ENCODE data around the gene PACS2. TPM values are rescaled to one million over a fixed set of nuclear protein-coding genes. Genes with fewer than 3 reads are reported as not detected.

Gene PACS2
- total RNA-seq, 1 experiment from 2014 or later = 57.7 TPM

- Mint-ChIP-seq H3K36me3 (ENCODE audit: insufficient read depth, unreplicated experiment) (peaks cover 33% of the 10 kb centered on the region), H3K9me3 (ENCODE audit: unreplicated experiment) (no peaks in the 10 kb centered on the region), H3K4me1 (ENCODE audit: insufficient read depth, unreplicated experiment) (peaks cover 14% of the 10 kb centered on the region), H3K27me3 (ENCODE audit: insufficient read depth, unreplicated experiment) (no peaks in the 10 kb centered on the region), H3K4me3 (ENCODE audit: unreplicated experiment) (peak overlapping the region; percentile 21), H3K27ac (ENCODE audit: low read depth, unreplicated experiment) (peak overlapping the region; percentile 59)
- CTCF ChIA-PET = interaction anchor here (0.7 to 2.0 kb wide), 4 partner anchors 8 to 59 kb away, joined by 3 to 7 read pairs (median 4); no protein-coding TSS in a partner anchor
- peak; percentile 92 for DNase-seq (ENCODE audit: unreplicated experiment)
- intact Hi-C loops (cut with micrococcal nuclease) = loop anchor here (2.0 kb wide), 1 partner anchor 50 kb away; no protein-coding TSS in a partner anchor
- TF ChIP-seq CTCF (IDR thresholded peaks at IDR 0.05; ENCODE audit: unreplicated experiment) = no peak
- POLR2A ChIA-PET = interaction anchor here (0.5 to 2.2 kb wide), 10 partner anchors 9 to 638 kb away, joined by 3 to 8 read pairs (median 4); partner anchors contain the start of genes CDCA4 and TEX22
- BruUV-seq (replicated peaks) = no TSS peak
Observed at GRCh38 chr14:105430565-105430964, 116.0 kb downstream of the PACS2 start.

- Mint-ChIP-seq H3K9me3 (ENCODE audit: unreplicated experiment) (no peaks in the 10 kb centered on the region), H3K4me1 (ENCODE audit: insufficient read depth, unreplicated experiment) (peaks cover 21% of the 10 kb centered on the region), H3K27me3 (ENCODE audit: insufficient read depth, unreplicated experiment) (no peaks in the 10 kb centered on the region), H3K27ac (ENCODE audit: low read depth, unreplicated experiment) (peak overlapping the region; percentile 59), H3K36me3 (ENCODE audit: insufficient read depth, unreplicated experiment) (peaks cover 33% of the 10 kb centered on the region), H3K4me3 (ENCODE audit: unreplicated experiment) (no peak overlapping the region)
- DNase-seq (ENCODE audit: unreplicated experiment) = no peak
- ChIA-PET CTCF (interaction anchor here (0.6 to 2.0 kb wide), 6 partner anchors 9 to 106 kb away, joined by 3 to 7 read pairs (median 4); no protein-coding TSS in a partner anchor), POLR2A (interaction anchor here (1.2 to 2.2 kb wide), 5 partner anchors 13 to 59 kb away, joined by 3 to 8 read pairs (median 4); no protein-coding TSS in a partner anchor)
- intact Hi-C loops (cut with micrococcal nuclease) = loop anchor here (2.0 kb wide), 1 partner anchor 50 kb away; no protein-coding TSS in a partner anchor
- TF ChIP-seq CTCF (IDR thresholded peaks at IDR 0.05; ENCODE audit: unreplicated experiment) = no peak
- BruUV-seq (replicated peaks) = no TSS peak
Observed at GRCh38 chr14:105431256-105431655, 116.7 kb downstream of the PACS2 start.

- no peak overlapping the region for H3K27ac Mint-ChIP-seq (ENCODE audit: low read depth, unreplicated experiment)
- intact Hi-C loops (cut with micrococcal nuclease) = no loop called here
- no peak for DNase-seq (ENCODE audit: unreplicated experiment)
- H3K27me3 Mint-ChIP-seq (ENCODE audit: insufficient read depth, unreplicated experiment) = no peaks in the 10 kb centered on the region
- BruUV-seq (replicated peaks) = no TSS peak
- peaks cover 23% of the 10 kb centered on the region for H3K4me1 Mint-ChIP-seq (ENCODE audit: insufficient read depth, unreplicated experiment)
- H3K4me3 Mint-ChIP-seq (ENCODE audit: unreplicated experiment) = no peak overlapping the region
- no peaks in the 10 kb centered on the region for H3K9me3 Mint-ChIP-seq (ENCODE audit: unreplicated experiment)
- ChIA-PET CTCF (interaction anchor here (0.6 kb wide), 1 partner anchor 71 kb away, joined by 5 read pairs; no protein-coding TSS in a partner anchor), POLR2A (no interaction called here)
- TF ChIP-seq CTCF (IDR thresholded peaks at IDR 0.05; ENCODE audit: unreplicated experiment) = no peak
- peaks cover 22% of the 10 kb centered on the region for H3K36me3 Mint-ChIP-seq (ENCODE audit: insufficient read depth, unreplicated experiment)
Observed at GRCh38 chr14:105432657-105433056, 118.1 kb downstream of the PACS2 start.

GRCh38 chr14:105433161-105433605 is 118.6 kb downstream of the PACS2 start:
- CTCF ChIA-PET = interaction anchor here (0.6 kb wide), 2 partner anchors 71 to 231 kb away, joined by 3 to 5 read pairs; no protein-coding TSS in a partner anchor
- no peaks in the 10 kb centered on the region for H3K27me3 Mint-ChIP-seq (ENCODE audit: insufficient read depth, unreplicated experiment)
- H3K4me3 Mint-ChIP-seq (ENCODE audit: unreplicated experiment) = no peak overlapping the region
- peaks cover 23% of the 10 kb centered on the region for H3K4me1 Mint-ChIP-seq (ENCODE audit: insufficient read depth, unreplicated experiment)
- H3K27ac Mint-ChIP-seq (ENCODE audit: low read depth, unreplicated experiment) = no peak overlapping the region
- no peak for DNase-seq (ENCODE audit: unreplicated experiment)
- POLR2A ChIA-PET = no interaction called here
- BruUV-seq (replicated peaks) = no TSS peak
- peaks cover 22% of the 10 kb centered on the region for H3K36me3 Mint-ChIP-seq (ENCODE audit: insufficient read depth, unreplicated experiment)
- H3K9me3 Mint-ChIP-seq (ENCODE audit: unreplicated experiment) = no peaks in the 10 kb centered on the region
- TF ChIP-seq CTCF (IDR thresholded peaks at IDR 0.05; ENCODE audit: unreplicated experiment) = no peak
- intact Hi-C loops (cut with micrococcal nuclease) = no loop called here
